ENCODE results near the gene EP300. TPM values are rescaled to one million over a fixed set of nuclear protein-coding genes. Genes with fewer than 3 reads are reported as not detected.

Gene EP300
- total RNA-seq, 3 donors from 2014 or later (not counting 1 experiment from before 2014, with no cell fraction given), result 180 to 193 (median 188) TPM

DNA sequence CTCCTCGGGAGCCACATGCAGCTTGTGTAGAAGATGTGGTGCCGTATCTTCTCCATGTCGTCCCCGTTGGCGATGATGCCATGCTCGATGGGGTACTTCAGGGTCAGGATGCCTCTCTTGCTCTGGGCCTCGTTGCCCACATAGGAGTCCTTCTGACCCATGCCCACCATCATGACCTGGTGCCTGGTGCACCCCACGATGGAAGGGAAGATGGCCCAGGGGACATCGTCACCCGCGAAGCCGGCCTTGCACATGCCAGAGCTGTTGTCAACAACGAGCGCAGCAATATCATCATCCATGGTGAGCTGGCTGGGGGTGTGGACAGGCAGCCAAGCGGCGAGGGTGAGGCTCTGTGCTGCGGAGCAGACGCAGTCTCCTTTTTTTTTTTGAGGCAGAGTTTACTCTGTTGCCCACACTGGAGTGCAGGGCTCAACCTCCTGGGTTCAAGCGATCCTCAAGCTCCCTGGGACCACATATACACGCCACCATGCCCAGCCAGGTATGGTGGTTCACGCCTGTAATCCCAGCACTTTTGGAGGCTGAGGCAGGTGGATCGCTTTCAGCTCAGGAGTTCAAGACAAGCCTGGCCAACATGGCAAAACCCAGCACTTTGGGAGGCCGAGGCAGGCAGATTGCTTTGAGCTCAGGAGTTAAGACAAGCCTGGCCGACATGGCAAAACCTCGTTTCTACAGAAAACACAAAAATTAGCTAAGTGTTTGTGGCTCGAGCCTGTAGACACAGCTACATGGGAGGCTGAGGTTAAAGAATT, 17.3 kb upstream of the EP300 start:
- 92% methylated on average over 26 of the region's 26 CpGs for whole genome bisulfite sequencing (ENCODE audit: insufficient coverage)
- no peaks in the 10 kb centered on the region for H3K36me3 Mint-ChIP-seq
- H3K4me3 Mint-ChIP-seq, result no peak overlapping the region
- no peak for DNase-seq
- H3K27me3 Mint-ChIP-seq (ENCODE audit: low read depth in 2 of 2), result no peaks in the 10 kb centered on the region
- H3K9me3 ChIP-seq (ENCODE audit: control insufficient read depth, insufficient read depth, low read length), result no peaks in the 10 kb centered on the region
- no peaks in the 10 kb centered on the region for H3K27me3 ChIP-seq (ENCODE audit: control insufficient read depth, insufficient read depth, low read length)
- H3K4me1 ChIP-seq (ENCODE audit: control insufficient read depth, insufficient read depth, low read length), result no peaks in the 10 kb centered on the region
- H3K4me3 ChIP-seq (ENCODE audit: low read length), result no peak overlapping the region
- H3K27ac Mint-ChIP-seq, result no peak overlapping the region
- TF ChIP-seq, protein P1, sequence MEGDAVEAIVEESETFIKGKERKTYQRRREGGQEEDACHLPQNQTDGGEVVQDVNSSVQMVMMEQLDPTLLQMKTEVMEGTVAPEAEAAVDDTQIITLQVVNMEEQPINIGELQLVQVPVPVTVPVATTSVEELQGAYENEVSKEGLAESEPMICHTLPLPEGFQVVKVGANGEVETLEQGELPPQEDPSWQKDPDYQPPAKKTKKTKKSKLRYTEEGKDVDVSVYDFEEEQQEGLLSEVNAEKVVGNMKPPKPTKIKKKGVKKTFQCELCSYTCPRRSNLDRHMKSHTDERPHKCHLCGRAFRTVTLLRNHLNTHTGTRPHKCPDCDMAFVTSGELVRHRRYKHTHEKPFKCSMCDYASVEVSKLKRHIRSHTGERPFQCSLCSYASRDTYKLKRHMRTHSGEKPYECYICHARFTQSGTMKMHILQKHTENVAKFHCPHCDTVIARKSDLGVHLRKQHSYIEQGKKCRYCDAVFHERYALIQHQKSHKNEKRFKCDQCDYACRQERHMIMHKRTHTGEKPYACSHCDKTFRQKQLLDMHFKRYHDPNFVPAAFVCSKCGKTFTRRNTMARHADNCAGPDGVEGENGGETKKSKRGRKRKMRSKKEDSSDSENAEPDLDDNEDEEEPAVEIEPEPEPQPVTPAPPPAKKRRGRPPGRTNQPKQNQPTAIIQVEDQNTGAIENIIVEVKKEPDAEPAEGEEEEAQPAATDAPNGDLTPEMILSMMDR (IDR thresholded peaks at IDR 0.05), result no peak
- no peak for ATAC-seq
- no peaks in the 10 kb centered on the region for H3K36me3 ChIP-seq (ENCODE audit: control insufficient read depth, insufficient read depth, low read length)
- no peaks in the 10 kb centered on the region for H3K9me3 Mint-ChIP-seq
- H3K27ac ChIP-seq (ENCODE audit: low read length), result no peak overlapping the region
- H3K4me1 Mint-ChIP-seq, result no peaks in the 10 kb centered on the region
- intact Hi-C loops (cut with micrococcal nuclease), result no loop called here

DNA sequence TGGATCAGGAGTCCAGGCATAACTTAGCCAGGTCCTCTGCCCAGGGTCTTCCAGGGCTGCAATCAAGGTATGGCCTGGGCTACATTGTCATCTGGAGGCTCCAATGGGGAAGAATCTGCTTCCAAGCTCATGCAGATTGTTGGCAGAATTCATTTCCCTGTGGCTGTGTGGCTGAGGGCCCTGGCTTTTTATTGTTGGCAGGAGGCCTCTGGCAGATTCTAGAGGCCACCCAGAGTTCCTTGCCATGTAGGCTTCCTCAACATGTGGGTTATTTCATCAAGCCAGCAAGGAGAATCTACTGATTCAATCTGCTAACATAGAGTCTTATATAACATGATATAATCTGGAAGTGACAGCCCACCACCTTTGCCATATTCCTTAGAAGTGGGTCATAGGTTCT, 16.4 kb upstream of the EP300 start:
- Mint-ChIP-seq H3K27me3 (ENCODE audit: low read depth in 2 of 2) (no peaks in the 10 kb centered on the region), H3K27ac (no peak overlapping the region), H3K4me1 (no peaks in the 10 kb centered on the region), H3K36me3 (no peaks in the 10 kb centered on the region), H3K4me3 (no peak overlapping the region), H3K9me3 (no peaks in the 10 kb centered on the region)
- Histone ChIP-seq H3K27me3 (ENCODE audit: control insufficient read depth, insufficient read depth, low read length) (no peaks in the 10 kb centered on the region), H3K27ac (ENCODE audit: low read length) (no peak overlapping the region), H3K4me3 (ENCODE audit: low read length) (no peak overlapping the region), H3K4me1 (ENCODE audit: control insufficient read depth, insufficient read depth, low read length) (no peaks in the 10 kb centered on the region), H3K9me3 (ENCODE audit: control insufficient read depth, insufficient read depth, low read length) (no peaks in the 10 kb centered on the region), H3K36me3 (ENCODE audit: control insufficient read depth, insufficient read depth, low read length) (no peaks in the 10 kb centered on the region)
- TF ChIP-seq, protein P1 (IDR thresholded peaks at IDR 0.05), result no peak
- DNase-seq (no peak), ATAC-seq (no peak)
- intact Hi-C loops (cut with micrococcal nuclease), result no loop called here

DNA sequence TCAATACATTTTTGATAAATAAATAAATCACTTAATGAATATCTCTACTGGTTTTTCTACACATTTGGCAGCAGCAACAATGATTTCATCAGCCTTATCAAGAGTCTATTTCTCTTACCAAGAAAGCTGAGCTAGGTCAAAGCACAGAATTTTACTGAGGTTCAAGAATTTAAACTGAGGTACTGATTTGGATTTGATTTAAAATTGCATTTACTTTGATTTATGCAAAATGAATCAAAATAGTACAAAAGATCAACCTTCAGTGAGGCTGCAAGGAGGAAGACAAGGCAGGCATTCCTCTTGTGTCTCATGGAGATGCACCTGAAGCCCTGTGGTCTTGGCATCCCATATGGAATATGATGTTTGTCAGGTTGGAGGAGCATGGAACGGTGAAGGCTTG, 15.5 kb upstream of the EP300 start:
- TF ChIP-seq, protein P1 (IDR thresholded peaks at IDR 0.05), result no peak
- ATAC-seq (no peak), DNase-seq (no peak)
- H3K4me3 ChIP-seq (ENCODE audit: low read length), result no peak overlapping the region
- no peak overlapping the region for H3K27ac ChIP-seq (ENCODE audit: low read length)
- H3K9me3 Mint-ChIP-seq, result no peaks in the 10 kb centered on the region
- no peak overlapping the region for H3K27ac Mint-ChIP-seq
- H3K9me3 ChIP-seq (ENCODE audit: control insufficient read depth, insufficient read depth, low read length), result no peaks in the 10 kb centered on the region
- no peaks in the 10 kb centered on the region for H3K36me3 ChIP-seq (ENCODE audit: control insufficient read depth, insufficient read depth, low read length)
- no peaks in the 10 kb centered on the region for H3K27me3 ChIP-seq (ENCODE audit: control insufficient read depth, insufficient read depth, low read length)
- H3K4me1 ChIP-seq (ENCODE audit: control insufficient read depth, insufficient read depth, low read length), result no peaks in the 10 kb centered on the region
- 86% methylated on average over 1 of the region's 1 CpG for WGBS (ENCODE audit: insufficient coverage)
- H3K4me1 Mint-ChIP-seq, result no peaks in the 10 kb centered on the region
- no peaks in the 10 kb centered on the region for H3K36me3 Mint-ChIP-seq
- intact Hi-C loops (cut with micrococcal nuclease), result no loop called here
- no peaks in the 10 kb centered on the region for H3K27me3 Mint-ChIP-seq (ENCODE audit: low read depth in 2 of 2)
- no peak overlapping the region for H3K4me3 Mint-ChIP-seq

DNA sequence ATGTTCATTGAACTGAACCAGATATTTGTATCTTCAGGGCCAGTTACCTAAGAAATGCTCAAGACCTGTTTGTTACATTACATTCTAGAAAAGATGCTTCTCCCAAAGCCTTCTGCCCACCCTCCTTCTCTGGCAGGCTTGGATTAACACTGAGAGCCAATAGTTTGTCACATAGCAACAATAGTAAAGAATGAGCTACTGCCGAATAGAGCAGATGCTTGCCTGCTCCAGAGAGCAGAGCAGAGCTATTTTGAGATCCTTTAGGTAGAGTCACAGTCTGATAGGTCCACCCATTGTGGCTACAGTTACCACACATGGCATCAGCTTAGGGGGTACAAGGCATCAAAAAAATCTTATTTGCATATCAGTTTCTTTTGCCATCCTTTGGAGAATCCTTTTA, 13.5 kb upstream of the EP300 start:
- no peaks in the 10 kb centered on the region for H3K36me3 Mint-ChIP-seq
- 53% methylated on average over 1 of the region's 1 CpG for WGBS (ENCODE audit: insufficient coverage)
- ATAC-seq (no peak), DNase-seq (no peak)
- Histone ChIP-seq H3K4me3 (ENCODE audit: low read length) (no peak overlapping the region), H3K27me3 (ENCODE audit: control insufficient read depth, insufficient read depth, low read length) (no peaks in the 10 kb centered on the region), H3K9me3 (ENCODE audit: control insufficient read depth, insufficient read depth, low read length) (no peaks in the 10 kb centered on the region), H3K27ac (ENCODE audit: low read length) (no peak overlapping the region), H3K4me1 (ENCODE audit: control insufficient read depth, insufficient read depth, low read length) (no peaks in the 10 kb centered on the region), H3K36me3 (ENCODE audit: control insufficient read depth, insufficient read depth, low read length) (no peaks in the 10 kb centered on the region)
- H3K9me3 Mint-ChIP-seq, result no peaks in the 10 kb centered on the region
- no peak overlapping the region for H3K4me3 Mint-ChIP-seq
- no peaks in the 10 kb centered on the region for H3K27me3 Mint-ChIP-seq (ENCODE audit: low read depth in 2 of 2)
- no peak overlapping the region for H3K27ac Mint-ChIP-seq
- H3K4me1 Mint-ChIP-seq, result no peaks in the 10 kb centered on the region
- TF ChIP-seq, protein P1 (IDR thresholded peaks at IDR 0.05), result no peak
- intact Hi-C loops (cut with micrococcal nuclease), result no loop called here
